Hepatocyte (in vitro differentiated cells): ENCODE results near the gene AKAP3. TPM values are rescaled to one million over a fixed set of nuclear protein-coding genes. Genes with fewer than 3 reads are reported as not detected.

Experiments used
- DNase-seq: peaks from one replicate; pipeline ENCODE4 v3.0.0-alpha.2; 2016; ENCODE audit warnings: low spot score
- H2AFZ ChIP-seq: fragments of 200-600 bp; sonication (generic); 2 replicates; pipeline ENCODE4 v1.6.0; 2016; ENCODE audit warnings: antibody characterized with exemption, mild to moderate bottlenecking
- H3K27ac ChIP-seq: fragments of 200-600 bp; sonication (generic); 2 replicates; pipeline ENCODE4 v1.5.1; 2016; ENCODE audit warnings: mild to moderate bottlenecking
- H3K27me3 ChIP-seq: fragments of 200-600 bp; sonication (generic); 2 replicates; pipeline ENCODE4 v1.6.1; 2016
- H3K36me3 ChIP-seq: fragments of 200-600 bp; sonication (generic); replicated peaks from 2 replicates; pipeline ENCODE4 v1.5.1; 2016; ENCODE audit warnings: low read depth; ENCODE audit not compliant: insufficient read depth
- H3K4me1 ChIP-seq: fragments of 200-600 bp; sonication (generic); 2 replicates; pipeline ENCODE4 v1.5.1; 2016; ENCODE audit warnings: mild to moderate bottlenecking, moderate library complexity; ENCODE audit not compliant: insufficient read depth
- H3K4me2 ChIP-seq: fragments of 200-600 bp; sonication (generic); 2 replicates; pipeline ENCODE4 v1.6.0; 2016
- H3K4me3 ChIP-seq: fragments of 200-600 bp; sonication (generic); 2 replicates; pipeline ENCODE4 v1.5.1; 2016; ENCODE audit warnings: mild to moderate bottlenecking
- H3K79me2 ChIP-seq: fragments of 200-600 bp; sonication (generic); 2 replicates; pipeline ENCODE4 v1.6.0; 2017; ENCODE audit warnings: mild to moderate bottlenecking
- H3K9me2 ChIP-seq: fragments of 200-600 bp; sonication (generic); replicated peaks from 2 replicates; pipeline ENCODE4 v1.6.0; 2017; ENCODE audit warnings: mild to moderate bottlenecking; ENCODE audit not compliant: insufficient read depth
- H3K9me3 ChIP-seq: fragments of 200-600 bp; sonication (generic); 2 replicates; pipeline ENCODE4 v1.5.1; 2016; ENCODE audit warnings: low read depth, mild to moderate bottlenecking
- H4K20me1 ChIP-seq: fragments of 200-600 bp; sonication (generic); 2 replicates; pipeline ENCODE4 v1.6.0; 2016; ENCODE audit warnings: mild to moderate bottlenecking; ENCODE audit not compliant: insufficient read depth, poor library complexity, severe bottlenecking
- CTCF ChIP-seq: fragments of 200-600 bp; sonication (generic); IDR thresholded peaks from 2 replicates; pipeline ENCODE4 v1.5.1; 2016; ENCODE audit warnings: antibody characterized with exemption, mild to moderate bottlenecking; ENCODE audit not compliant: poor library complexity
- EZH2 ChIP-seq: fragments of 200-600 bp; sonication (generic); IDR thresholded peaks from 2 replicates; pipeline ENCODE4 v1.6.1; 2016; ENCODE audit warnings: antibody characterized with exemption, mild to moderate bottlenecking, borderline replicate concordance
- EZH2phosphoT487 ChIP-seq: fragments of 200-600 bp; sonication (generic); IDR thresholded peaks from one replicate; pipeline ENCODE4 v1.6.1; 2018; ENCODE audit warnings: antibody characterized with exemption, mild to moderate bottlenecking, low read depth, moderate library complexity; ENCODE audit not compliant: unreplicated experiment, severe bottlenecking
- WGBS: methylation state at CpG from one replicate; pipeline ENCODE4 v1.1.6; 2016; ENCODE audit warnings: low lambda C conversion rate; ENCODE audit errors: missing lambda C conversion rate; 5-methylcytosine and 5-hydroxymethylcytosine counted together
- polyA plus RNA-seq: library from polyadenylated mRNA; unstranded; fragments of >200 nt; fragmentation: Nextera tagmentation; extraction: Ambion mirVana; gene quantifications from 2 replicates; pipeline ENCODE4 v1.2.1, GENCODE V29; 2016
- total RNA-seq: library from RNA; depleted of rRNA; stranded (reverse); fragments of >200 nt; gene quantifications from 2 replicates; pipeline ENCODE4 v1.2.3, GENCODE V29; 2014

The AKAP3 gene
- total and polyA plus RNA-seq, 2 experiments from 2014 or later: 1.3 to 3.5 TPM

- WGBS: 79% methylated on average over 7 of the region's 7 CpGs
- no peak for TF ChIP-seq EZH2phosphoT487
- no peak for TF ChIP-seq CTCF
- TF ChIP-seq EZH2: no peak
- peaks cover 13% of the 10 kb centered on the region for H3K27me3 ChIP-seq
- H3K4me1 ChIP-seq: peaks cover 15% of the 10 kb centered on the region
- no peaks in the 10 kb centered on the region for H4K20me1 ChIP-seq
- DNase-seq: no peak
- H3K36me3 ChIP-seq: no peaks in the 10 kb centered on the region
- no peak overlapping the region for H2AFZ ChIP-seq
- H3K9me3 ChIP-seq: no peaks in the 10 kb centered on the region
- H3K4me3 ChIP-seq: no peak overlapping the region
- H3K9me2 ChIP-seq: no peaks in the 10 kb centered on the region
- peaks cover 15% of the 10 kb centered on the region for H3K79me2 ChIP-seq
- H3K4me2 ChIP-seq: no peak overlapping the region
- H3K27ac ChIP-seq: no peak overlapping the region
These were observed 45.4 kb downstream of the AKAP3 start for GRCh38 chr12:4603421-4603820.

- Histone ChIP-seq H3K4me2 (no peak overlapping the region), H4K20me1 (no peaks in the 10 kb centered on the region), H3K27me3 (no peaks in the 10 kb centered on the region), H2AFZ (no peak overlapping the region), H3K9me2 (no peaks in the 10 kb centered on the region), H3K79me2 (no peaks in the 10 kb centered on the region), H3K4me1 (no peaks in the 10 kb centered on the region), H3K9me3 (no peaks in the 10 kb centered on the region), H3K4me3 (no peak overlapping the region), H3K36me3 (no peaks in the 10 kb centered on the region), H3K27ac (no peak overlapping the region)
- WGBS: 95% methylated on average over 6 of the region's 6 CpGs
- TF ChIP-seq EZH2phosphoT487 (no peak), CTCF (no peak), EZH2 (no peak)
- no peak for DNase-seq
These were observed 53.0 kb downstream of the AKAP3 start for GRCh38 chr12:4595881-4596280.

GRCh38 chr12:4591180-4591687, 57.6 kb downstream of the AKAP3 start:
- H3K36me3 ChIP-seq: no peaks in the 10 kb centered on the region
- no peaks in the 10 kb centered on the region for H3K9me2 ChIP-seq
- no peak for DNase-seq
- H3K4me2 ChIP-seq: no peak overlapping the region
- no peaks in the 10 kb centered on the region for H4K20me1 ChIP-seq
- no peak overlapping the region for H3K4me3 ChIP-seq
- no peak overlapping the region for H3K27ac ChIP-seq
- peaks cover under 1% of the 10 kb centered on the region for H3K4me1 ChIP-seq
- TF ChIP-seq CTCF (no peak), EZH2 (no peak), EZH2phosphoT487 (no peak)
- H3K27me3 ChIP-seq: no peaks in the 10 kb centered on the region
- H3K79me2 ChIP-seq: no peaks in the 10 kb centered on the region
- no peak overlapping the region for H2AFZ ChIP-seq
- 80% methylated on average over 7 of the region's 7 CpGs for WGBS
- no peaks in the 10 kb centered on the region for H3K9me3 ChIP-seq

- WGBS: 74% methylated on average over 2 of the region's 2 CpGs
- TF ChIP-seq EZH2 (no peak), CTCF (no peak), EZH2phosphoT487 (no peak)
- Histone ChIP-seq H3K4me1 (peaks cover 2% of the 10 kb centered on the region), H3K4me3 (no peak overlapping the region), H3K4me2 (no peak overlapping the region), H3K79me2 (no peaks in the 10 kb centered on the region), H3K27ac (no peak overlapping the region), H3K27me3 (no peaks in the 10 kb centered on the region), H3K9me2 (no peaks in the 10 kb centered on the region), H4K20me1 (no peaks in the 10 kb centered on the region), H2AFZ (no peak overlapping the region), H3K9me3 (no peaks in the 10 kb centered on the region), H3K36me3 (no peaks in the 10 kb centered on the region)
- no peak for DNase-seq
These were observed 58.9 kb downstream of the AKAP3 start for GRCh38 chr12:4589941-4590340.
